K562 (cell line): ENCODE results near the gene ATP9A. TPM values are rescaled to one million over a fixed set of nuclear protein-coding genes. Genes with fewer than 3 reads are reported as not detected.
A peak's percentile ranks its signal among the peaks of the same experiment; 100 is the strongest.

ENCODE experiments used
- BCOR ChIP-seq: fragments of 450-650 bp; IDR thresholded peaks from 2 replicates; pipeline ENCODE4 v1.6.1; 2016
- BDP1 ChIP-seq: IDR thresholded peaks from 3 replicates; pipeline ENCODE4 v1.6.1; 2011; ENCODE audit not compliant: insufficient read length, insufficient read depth
- CREB5 ChIP-seq: fragments of 250-450 bp; sonication (Bioruptor Pico); IDR thresholded peaks from 2 replicates; pipeline ENCODE4 v1.5.0; 2020; ENCODE audit warnings: mild to moderate bottlenecking
- HMG20A ChIP-seq: fragments of 450-650 bp; formaldehyde crosslinking; conservative IDR thresholded peaks from 2 replicates; pipeline ENCODE4 v1.4.0; 2020; ENCODE audit warnings: mild to moderate bottlenecking, mixed read lengths
- MCM5 ChIP-seq: fragments of 450-650 bp; IDR thresholded peaks from 2 replicates; pipeline ENCODE4 v1.6.1; 2016; ENCODE audit warnings: low read depth
- NCOA6 ChIP-seq: fragments of 450-650 bp; IDR thresholded peaks from 2 replicates; pipeline ENCODE4 v1.6.1; 2017; ENCODE audit warnings: mild to moderate bottlenecking
- PHTF2 ChIP-seq: fragments of 250-450 bp; sonication (Bioruptor Pico); IDR thresholded peaks from 2 replicates; pipeline ENCODE4 v1.5.0; 2021; ENCODE audit warnings: mild to moderate bottlenecking
- RBM25 ChIP-seq: fragments of 200-400 bp; formaldehyde crosslinking; IDR thresholded peaks from 2 replicates; pipeline ENCODE4 v1.6.1; 2018; ENCODE audit warnings: low read length, low read depth, moderate library complexity; ENCODE audit not compliant: severe bottlenecking
- SFPQ ChIP-seq: fragments of 200-400 bp; formaldehyde crosslinking; IDR thresholded peaks from 2 replicates; pipeline ENCODE4 v1.6.1; 2017; ENCODE audit warnings: mild to moderate bottlenecking, low read depth, low read length, moderate library complexity
- SMAD2 ChIP-seq: fragments of 150-350 bp; IDR thresholded peaks from 2 replicates; pipeline ENCODE4 v1.6.1; 2014; ENCODE audit warnings: low read depth, mild to moderate bottlenecking, low read length
- ZFP36 ChIP-seq: fragments of 150-350 bp; IDR thresholded peaks from 2 replicates; pipeline ENCODE4 v1.6.1; 2018; ENCODE audit warnings: low read length, low read depth; ENCODE audit not compliant: partially characterized antibody
- ZNF12 ChIP-seq: sonication (generic); formaldehyde crosslinking; IDR thresholded peaks from 2 replicates; pipeline ENCODE4 v1.4.0; 2020; ENCODE audit warnings: mild to moderate bottlenecking, missing genetic modification reagents
- ZNF695 ChIP-seq: fragments of 450-650 bp; formaldehyde crosslinking; IDR thresholded peaks from 2 replicates; pipeline ENCODE4 v1.4.0; 2020; ENCODE audit warnings: mild to moderate bottlenecking, moderate library complexity
- polyA plus RNA-seq, 8 experiments: library from polyadenylated mRNA; depleted of rRNA in 4 of 8; stranded (reverse) in 5 of 8; unstranded in 3 of 8; fragments of >200 nt; fragmentation: Nextera tagmentation in 2 of 8; fragmentation: Illumina TruSeq in 1 of 8; extraction: Ambion mirVana in 2 of 8; extraction: Trizol in 1 of 8; gene quantifications; 2 replicates each; pipeline versions ENCODE4 v1.2.1 to v1.2.3, GENCODE V29; 2011 to 2014; ENCODE audit warnings: inconsistent platforms in 1 of 8, missing spikeins in 1 of 8
- total RNA-seq, 7 experiments: library from RNA; depleted of rRNA in 6 of 7; stranded (reverse); fragments of >200 nt in 6 of 7; fragmentation: Illumina TruSeq in 2 of 7; extraction: Trizol in 2 of 7; gene quantifications; 2 replicates each; pipeline versions ENCODE4 v1.2.1 to v1.2.3, GENCODE V29; 2011 to 2021; ENCODE audit warnings: low replicate concordance in 1 of 7

The ATP9A gene
- total and polyA plus RNA-seq, 9 of the 15 experiments (the other 6 are each of a cell fraction or from before 2014, with no cell fraction given), result 0.18 to 0.62 (median 0.29) TPM

- no peak for TF ChIP-seq SFPQ
- no peak for TF ChIP-seq MCM5
- TF ChIP-seq ZNF12 (CRISPR knock-in tag), result no peak
- TF ChIP-seq CREB5 (CRISPR knock-in tag), result no peak
- no peak for TF ChIP-seq BDP1
- TF ChIP-seq SMAD2, result no peak
- TF ChIP-seq HMG20A (CRISPR knock-in tag), result no peak
- TF ChIP-seq RBM25, result peak; percentile 68
- TF ChIP-seq NCOA6, result no peak
- no peak for TF ChIP-seq PHTF2 (CRISPR knock-in tag)
- TF ChIP-seq ZFP36, result peak; percentile 67
- TF ChIP-seq ZNF695 (CRISPR knock-in tag), result no peak
- TF ChIP-seq BCOR, result peak; percentile 63
Observed at GRCh38 chr20:51567622-51568021, 200.6 kb downstream of the ATP9A start (continued).
